Effector memory CD4-positive, alpha-beta T cell (primary cell): ENCODE data around the gene KCNH5.

ENCODE experiments used
- DNase-seq, 3 donors: peaks; one replicate each; pipeline ENCODE4 v3.0.0-alpha.2; 2020
- H3K27ac ChIP-seq: 2 replicates; pipeline ENCODE4 v1.7.0; 2013; ENCODE audit warnings: mild to moderate bottlenecking, low read length, moderate library complexity; ENCODE audit not compliant: insufficient read depth, poor library complexity, severe bottlenecking
- H3K27me3 ChIP-seq: replicated peaks from 2 replicates; pipeline ENCODE4 v1.7.0; 2013; ENCODE audit warnings: mild to moderate bottlenecking, low read length; ENCODE audit not compliant: insufficient read depth, control insufficient read depth, poor library complexity, severe bottlenecking
- H3K36me3 ChIP-seq: 2 replicates; pipeline ENCODE4 v1.7.0; 2013; ENCODE audit warnings: mild to moderate bottlenecking, low read length, moderate library complexity; ENCODE audit not compliant: control insufficient read depth, insufficient read depth
- H3K4me1 ChIP-seq: 2 replicates; pipeline ENCODE4 v1.7.0; 2013; ENCODE audit warnings: low read length, mild to moderate bottlenecking; ENCODE audit not compliant: control insufficient read depth, insufficient read depth, poor library complexity, severe bottlenecking
- H3K4me3 ChIP-seq: 2 replicates; pipeline ENCODE4 v1.7.0; 2013; ENCODE audit warnings: low read length, low read depth, mild to moderate bottlenecking; ENCODE audit not compliant: insufficient read depth, poor library complexity, severe bottlenecking
- H3K9me3 ChIP-seq: 2 replicates; pipeline ENCODE4 v1.7.0; 2013; ENCODE audit warnings: mild to moderate bottlenecking, low read length, moderate library complexity; ENCODE audit not compliant: control insufficient read depth

Gene KCNH5

DNA sequence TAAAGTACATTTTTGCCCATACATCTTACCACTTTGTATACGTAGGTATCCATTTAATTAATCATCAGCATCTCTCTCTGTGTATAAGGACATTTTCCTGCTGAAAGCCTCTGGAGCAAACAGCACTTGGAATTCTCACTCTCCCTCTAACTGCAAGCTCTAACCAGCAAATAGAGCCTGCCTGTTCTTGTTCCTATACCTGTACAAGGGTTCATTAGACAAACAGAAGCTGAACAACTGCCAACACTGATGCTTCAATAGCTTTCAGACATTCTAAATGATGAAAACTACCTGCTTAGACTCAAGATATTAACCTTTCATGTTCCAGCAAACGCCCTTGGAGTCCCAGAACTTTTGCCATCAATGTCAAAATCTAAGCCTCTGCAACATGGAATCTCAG lies 98.0 kb downstream of the KCNH5 start:
- Histone ChIP-seq H3K27ac (no peak overlapping the region), H3K4me3 (no peak overlapping the region), H3K4me1 (no peaks in the 10 kb centered on the region), H3K27me3 (no peaks in the 10 kb centered on the region), H3K36me3 (no peaks in the 10 kb centered on the region), H3K9me3 (no peaks in the 10 kb centered on the region)
- DNase-seq, result no peak

DNA sequence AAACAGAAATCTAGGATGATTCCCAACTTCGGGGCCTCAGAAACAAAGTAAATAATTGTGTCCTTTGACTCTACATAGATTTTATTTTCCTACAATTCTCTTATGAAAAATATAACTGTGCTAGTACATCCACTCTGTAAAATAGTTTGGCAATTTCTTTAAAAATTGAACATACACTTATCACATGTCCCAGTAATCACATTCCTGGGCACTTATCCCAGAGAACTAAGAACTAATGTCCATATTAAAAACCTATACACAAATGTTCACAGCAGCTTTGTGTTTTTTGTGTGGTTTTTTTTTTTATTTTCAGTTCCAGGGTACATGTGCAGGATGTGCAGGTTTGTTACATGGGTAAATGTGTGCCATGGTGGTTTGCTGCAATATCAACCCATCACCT lies 99.0 kb downstream of the KCNH5 start:
- Histone ChIP-seq H3K27ac (no peak overlapping the region), H3K36me3 (no peaks in the 10 kb centered on the region), H3K9me3 (no peaks in the 10 kb centered on the region), H3K27me3 (no peaks in the 10 kb centered on the region), H3K4me3 (no peak overlapping the region), H3K4me1 (no peaks in the 10 kb centered on the region)
- DNase-seq, result no peak

DNA sequence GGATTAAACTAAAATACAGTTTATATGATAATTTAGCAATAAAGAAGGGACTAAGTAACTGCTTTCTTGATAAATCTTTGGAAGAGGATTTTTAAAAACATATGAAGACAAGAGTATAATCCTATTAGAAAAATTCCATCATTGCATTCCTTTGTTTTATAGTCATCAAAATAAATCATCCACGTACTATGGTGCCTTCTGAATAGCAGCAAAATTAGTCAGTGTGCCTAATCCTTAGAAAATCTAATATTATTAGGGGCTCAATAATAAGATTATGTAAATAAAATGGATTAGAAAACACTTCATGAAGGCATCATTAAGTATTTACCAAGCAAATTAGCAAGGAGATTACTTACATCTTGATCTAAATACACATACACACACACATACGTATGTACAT lies 102.1 kb downstream of the KCNH5 start:
- no peaks in the 10 kb centered on the region for H3K9me3 ChIP-seq
- H3K27ac ChIP-seq, result no peak overlapping the region
- no peak overlapping the region for H3K4me3 ChIP-seq
- no peak for DNase-seq
- H3K4me1 ChIP-seq, result no peaks in the 10 kb centered on the region
- no peaks in the 10 kb centered on the region for H3K27me3 ChIP-seq
- no peaks in the 10 kb centered on the region for H3K36me3 ChIP-seq

DNA sequence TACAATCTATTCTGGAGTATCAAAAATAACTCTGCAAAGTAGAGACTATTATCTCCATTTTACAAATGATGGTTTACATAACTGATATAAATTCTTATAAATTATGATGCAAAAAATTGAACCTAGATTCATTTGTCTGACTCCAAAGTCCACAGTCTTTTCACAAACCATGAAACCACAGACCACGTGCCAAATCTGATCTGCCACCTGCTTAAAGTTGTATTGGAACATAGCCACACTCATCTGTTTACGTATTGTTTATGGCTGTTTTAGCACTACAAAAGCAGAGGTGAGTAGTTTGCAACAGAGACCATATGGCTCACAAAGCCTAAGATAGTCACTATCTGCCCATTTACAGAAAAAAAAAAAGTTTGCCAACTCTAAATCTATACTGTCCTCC lies 105.3 kb downstream of the KCNH5 start:
- no peaks in the 10 kb centered on the region for H3K4me1 ChIP-seq
- no peaks in the 10 kb centered on the region for H3K27me3 ChIP-seq
- H3K4me3 ChIP-seq, result no peak overlapping the region
- DNase-seq, result no peak
- no peaks in the 10 kb centered on the region for H3K9me3 ChIP-seq
- H3K27ac ChIP-seq, result no peak overlapping the region
- H3K36me3 ChIP-seq, result no peaks in the 10 kb centered on the region

DNA sequence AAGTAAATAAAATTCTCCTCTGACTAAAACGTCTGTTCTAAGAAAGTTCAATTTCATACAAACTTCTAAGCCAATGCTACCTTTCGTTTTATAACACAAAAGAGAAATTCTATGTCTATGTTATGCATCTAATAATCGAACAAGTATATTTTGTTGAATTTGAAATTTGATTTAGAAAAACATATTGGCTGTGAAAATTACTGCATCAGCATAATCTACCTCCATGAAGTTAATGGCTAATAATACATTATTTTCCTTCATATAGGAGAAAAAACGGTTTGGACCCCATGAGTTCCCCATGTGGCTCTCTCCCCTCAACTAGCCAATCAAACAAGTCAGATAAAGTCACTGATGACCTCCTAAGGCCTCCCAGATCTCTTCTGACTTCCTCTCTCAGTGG lies 106.5 kb downstream of the KCNH5 start:
- H3K27me3 ChIP-seq, result no peaks in the 10 kb centered on the region
- no peaks in the 10 kb centered on the region for H3K9me3 ChIP-seq
- DNase-seq, result no peak
- H3K4me3 ChIP-seq, result no peak overlapping the region
- no peak overlapping the region for H3K27ac ChIP-seq
- H3K4me1 ChIP-seq, result no peaks in the 10 kb centered on the region
- H3K36me3 ChIP-seq, result no peaks in the 10 kb centered on the region

DNA sequence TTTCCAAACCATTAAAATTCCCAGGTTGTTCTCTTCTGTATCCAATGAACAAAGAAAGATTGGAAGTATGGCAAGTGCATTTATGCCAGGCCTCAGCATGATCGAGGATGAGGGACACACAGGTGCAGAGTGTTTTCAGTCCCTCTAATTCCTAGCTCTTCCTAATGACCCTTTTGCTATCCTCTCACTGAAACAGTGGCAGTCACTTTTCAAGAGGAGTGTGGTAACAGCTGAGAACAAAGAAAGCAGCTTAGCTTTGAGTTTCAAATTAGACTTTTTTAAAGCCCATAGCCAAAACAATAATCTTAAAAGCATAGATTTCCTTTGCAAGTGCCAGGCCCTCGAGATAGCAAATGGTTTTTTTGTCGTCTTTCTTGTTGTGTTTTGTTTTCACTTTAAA lies 110.8 kb downstream of the KCNH5 start:
- no peak overlapping the region for H3K27ac ChIP-seq
- no peaks in the 10 kb centered on the region for H3K27me3 ChIP-seq
- no peak overlapping the region for H3K4me3 ChIP-seq
- no peaks in the 10 kb centered on the region for H3K4me1 ChIP-seq
- no peak for DNase-seq
- H3K9me3 ChIP-seq, result no peaks in the 10 kb centered on the region
- H3K36me3 ChIP-seq, result no peaks in the 10 kb centered on the region

DNA sequence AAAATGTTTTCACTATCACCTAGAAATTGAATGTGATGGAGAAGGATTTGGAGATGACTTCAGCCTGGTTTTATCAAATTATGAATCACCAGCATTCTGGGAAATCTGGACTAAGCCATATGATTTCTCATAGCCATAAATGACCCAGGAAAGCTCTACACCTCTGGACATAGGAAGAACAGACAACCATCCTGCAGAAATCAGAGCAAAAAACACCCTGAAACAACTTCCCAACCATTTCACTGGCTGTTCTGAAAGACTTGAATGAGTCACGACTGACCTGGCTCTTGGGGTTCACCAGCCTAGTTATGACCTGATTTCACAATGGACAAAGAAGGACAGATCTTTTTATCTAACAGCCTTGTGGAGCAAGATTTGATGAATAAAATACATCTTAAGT lies 123.8 kb downstream of the KCNH5 start:
- H3K4me1 ChIP-seq, result no peaks in the 10 kb centered on the region
- no peak for DNase-seq
- no peak overlapping the region for H3K27ac ChIP-seq
- H3K27me3 ChIP-seq, result no peaks in the 10 kb centered on the region
- H3K9me3 ChIP-seq, result no peaks in the 10 kb centered on the region
- no peak overlapping the region for H3K4me3 ChIP-seq
- no peaks in the 10 kb centered on the region for H3K36me3 ChIP-seq

DNA sequence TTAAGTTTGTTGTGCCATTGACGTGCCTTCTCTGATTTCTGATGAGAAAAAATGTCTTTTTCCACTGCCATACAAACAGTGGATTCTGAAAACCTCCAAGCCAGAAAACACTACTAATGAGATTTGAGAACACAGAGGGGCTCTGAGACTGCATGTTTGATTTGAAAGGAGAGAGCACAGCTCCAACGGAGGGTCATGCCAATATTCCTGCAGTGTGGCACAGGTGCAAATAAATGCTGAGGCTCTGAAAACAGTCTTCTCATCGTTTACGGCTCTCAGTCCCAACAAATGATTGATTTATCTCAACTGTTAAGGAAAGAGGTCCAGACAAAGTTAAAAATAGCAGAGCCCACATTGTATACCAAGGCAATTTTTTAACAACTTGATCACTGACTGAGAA lies 128.7 kb downstream of the KCNH5 start:
- Histone ChIP-seq H3K4me3 (no peak overlapping the region), H3K27ac (no peak overlapping the region), H3K36me3 (no peaks in the 10 kb centered on the region), H3K9me3 (no peaks in the 10 kb centered on the region), H3K27me3 (no peaks in the 10 kb centered on the region), H3K4me1 (no peaks in the 10 kb centered on the region)
- DNase-seq, result no peak

DNA sequence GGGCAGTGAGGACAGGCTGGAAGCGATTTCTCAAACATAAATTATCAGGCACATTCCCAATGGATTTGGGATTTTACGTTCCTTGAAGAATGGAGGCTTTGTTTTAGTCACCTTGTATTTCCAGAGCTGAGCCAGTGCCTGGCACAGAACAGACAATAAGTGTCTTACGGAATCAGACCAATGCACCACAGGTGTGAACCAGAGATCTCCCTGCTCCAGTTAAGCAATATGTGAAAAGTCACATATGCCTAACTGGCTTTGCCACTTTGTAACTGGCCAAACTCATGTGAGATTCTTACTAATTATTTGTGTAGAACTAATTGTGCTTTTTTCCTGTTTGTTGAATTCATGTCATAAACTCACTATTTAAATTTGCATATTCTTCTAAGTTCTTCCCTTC lies 130.4 kb downstream of the KCNH5 start:
- no peaks in the 10 kb centered on the region for H3K27me3 ChIP-seq
- H3K27ac ChIP-seq, result no peak overlapping the region
- H3K4me3 ChIP-seq, result no peak overlapping the region
- DNase-seq, result no peak
- H3K4me1 ChIP-seq, result no peaks in the 10 kb centered on the region
- H3K36me3 ChIP-seq, result no peaks in the 10 kb centered on the region
- H3K9me3 ChIP-seq, result no peaks in the 10 kb centered on the region

DNA sequence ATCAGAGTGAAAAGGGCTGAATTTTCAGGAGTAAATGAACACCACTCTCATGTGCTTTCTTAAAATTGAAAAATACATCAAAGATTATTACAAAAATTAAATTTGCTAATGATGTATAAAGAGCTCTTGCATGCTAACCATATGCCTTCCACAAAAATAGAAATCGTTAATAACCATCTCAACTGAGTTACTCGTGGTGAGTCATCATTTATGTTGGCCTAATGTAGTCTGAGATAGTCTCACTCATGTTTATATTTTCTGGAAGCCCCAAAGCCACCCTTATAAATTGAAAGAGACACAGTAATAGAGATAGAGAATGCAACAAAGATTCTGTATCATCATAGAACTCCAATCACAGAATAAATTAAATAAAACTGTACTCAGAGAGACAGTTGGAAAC lies 131.2 kb downstream of the KCNH5 start:
- H3K4me3 ChIP-seq, result no peak overlapping the region
- no peaks in the 10 kb centered on the region for H3K36me3 ChIP-seq
- H3K27ac ChIP-seq, result no peak overlapping the region
- H3K4me1 ChIP-seq, result no peaks in the 10 kb centered on the region
- DNase-seq, result no peak
- no peaks in the 10 kb centered on the region for H3K27me3 ChIP-seq
- no peaks in the 10 kb centered on the region for H3K9me3 ChIP-seq

DNA sequence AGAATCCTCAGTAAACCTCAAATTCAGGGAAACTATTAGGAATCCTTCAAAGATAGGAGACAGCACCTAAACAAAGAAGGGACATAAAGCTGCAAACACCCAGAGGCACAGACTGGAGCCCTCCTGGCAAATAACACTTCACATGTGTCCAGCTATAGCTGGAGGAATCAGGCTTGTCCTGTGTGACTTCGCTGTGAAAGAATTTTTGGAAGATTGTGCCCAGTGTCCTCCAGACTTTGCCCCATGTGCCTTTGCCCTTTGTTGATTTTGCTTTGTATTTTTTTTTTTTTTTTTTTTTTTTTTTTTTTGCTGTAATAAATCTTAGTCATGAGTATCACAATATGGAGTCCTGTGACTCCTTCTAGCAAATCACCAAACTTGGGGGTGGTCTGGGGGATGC lies 136.8 kb downstream of the KCNH5 start:
- H3K27ac ChIP-seq, result no peak overlapping the region
- H3K4me3 ChIP-seq, result no peak overlapping the region
- no peaks in the 10 kb centered on the region for H3K4me1 ChIP-seq
- no peaks in the 10 kb centered on the region for H3K9me3 ChIP-seq
- DNase-seq, result no peak
- no peaks in the 10 kb centered on the region for H3K27me3 ChIP-seq
- no peaks in the 10 kb centered on the region for H3K36me3 ChIP-seq
